H1 (cell line): ENCODE measurements around the gene PCSK9. TPM values are rescaled to one million over a fixed set of nuclear protein-coding genes. Genes with fewer than 3 reads are reported as not detected.

Experiments
- CTCF ChIA-PET: fragments of 300-600 bp; sonication (Branson Sonifier 250); formaldehyde crosslinking; loops from one replicate; lab custom pipeline; 2021; ENCODE audit not compliant: partially characterized antibody; lab: Charles Lee
- POLR2A ChIA-PET: fragments of 300-600 bp; sonication (Branson Sonifier 250); formaldehyde crosslinking; loops from one replicate; lab custom pipeline; 2021; ENCODE audit warnings: inconsistent platforms; ENCODE audit not compliant: partially characterized antibody; lab: Charles Lee
- DNase-seq, 2 experiments: peaks; one replicate each; pipeline versions ENCODE4 v3.0.0 to v3.0.0-alpha.2; 2010 to 2022; ENCODE audit warnings: low spot score in 2 of 2, low read depth in 1 of 2, mixed read lengths in 1 of 2
- FAIRE-seq: peaks from 2 replicates; lab custom pipeline; 2011; peaks lifted over from hg19 to GRCh38; lab: Jason Lieb, UNC
- H2AFZ ChIP-seq: 2 replicates; pipeline ENCODE4 v1.8.1; 2012; ENCODE audit warnings: low read length, inconsistent platforms
- H2AK5ac ChIP-seq: 2 replicates; pipeline ENCODE4 v1.6.1; 2013; ENCODE audit warnings: low read depth, low read length
- H2BK120ac ChIP-seq: replicated peaks from 2 replicates; pipeline ENCODE3; 2013; ENCODE audit warnings: low read depth, low read length, inconsistent platforms
- H2BK12ac ChIP-seq: 2 replicates; pipeline ENCODE4 v1.6.1; 2013; ENCODE audit warnings: low read depth, low read length
- H2BK15ac ChIP-seq: 2 replicates; pipeline ENCODE4 v1.6.1; 2013; ENCODE audit warnings: low read length
- H2BK20ac ChIP-seq: 2 replicates; pipeline ENCODE4 v1.6.1; 2013; ENCODE audit warnings: low read length
- H2BK5ac ChIP-seq: 2 replicates; pipeline ENCODE4 v1.6.1; 2013; ENCODE audit warnings: low read depth, low read length
- H3K14ac ChIP-seq: 2 replicates; pipeline ENCODE4 v1.6.1; 2013; ENCODE audit warnings: inconsistent platforms; ENCODE audit not compliant: insufficient read length
- H3K18ac ChIP-seq: 2 replicates; pipeline ENCODE4 v1.6.1; 2013; ENCODE audit warnings: low read length; ENCODE audit errors: extremely low read depth
- H3K23ac ChIP-seq: 2 replicates; pipeline ENCODE4 v1.6.1; 2013; ENCODE audit warnings: inconsistent platforms; ENCODE audit not compliant: insufficient read length
- H3K23me2 ChIP-seq: 2 replicates; pipeline ENCODE4 v1.6.1; 2013; ENCODE audit warnings: low read depth, low read length
- H3K27ac ChIP-seq: 2 replicates; pipeline ENCODE4 v1.6.1; 2011; ENCODE audit warnings: low read depth, low read length, inconsistent platforms
- H3K27me3 ChIP-seq, 4 experiments: replicated peaks in 1 of 4; 1 replicate in 1 of 4; 2 replicates in 3 of 4; pipeline versions ENCODE4 v1.6.1 to v1.8.1; 2011 to 2013; ENCODE audit warnings: low read length in 3 of 4, mild to moderate bottlenecking in 3 of 4, inconsistent platforms in 2 of 4, mixed read lengths in 2 of 4, moderate library complexity in 1 of 4; ENCODE audit not compliant: control insufficient read depth in 3 of 4, insufficient read depth in 3 of 4; ENCODE audit errors: extremely low read depth in 1 of 4
- H3K36me3 ChIP-seq, 4 experiments: 2 replicates each; pipeline versions ENCODE4 v1.6.1 to v1.8.1; 2011 to 2013; ENCODE audit warnings: mild to moderate bottlenecking in 4 of 4, low read length in 3 of 4, moderate library complexity in 2 of 4, control low read depth in 1 of 4, inconsistent platforms in 1 of 4; ENCODE audit not compliant: insufficient read depth in 4 of 4, control insufficient read depth in 2 of 4
- H3K4ac ChIP-seq: replicated peaks from 2 replicates; pipeline ENCODE3; 2013; ENCODE audit warnings: low read length, low read depth, mixed read lengths, inconsistent platforms; ENCODE audit not compliant: insufficient read length
- H3K4me1 ChIP-seq, 4 experiments: replicated peaks in 1 of 4; 1 replicate in 1 of 4; 2 replicates in 3 of 4; pipeline versions ENCODE4 v1.6.1 to v1.8.1; 2011 to 2013; ENCODE audit warnings: low read length in 3 of 4, inconsistent platforms in 2 of 4, mixed read lengths in 1 of 4; ENCODE audit not compliant: insufficient read depth in 4 of 4, control insufficient read depth in 3 of 4
- H3K4me2 ChIP-seq, 2 experiments: 2 replicates each; pipeline versions ENCODE4 v1.6.1 to v1.8.1; 2011 to 2013; ENCODE audit warnings: low read depth in 2 of 2, low read length in 2 of 2, control low read depth in 1 of 2, inconsistent platforms in 1 of 2, mild to moderate bottlenecking in 1 of 2; ENCODE audit not compliant: insufficient read depth in 1 of 2
- H3K4me3 ChIP-seq, 4 experiments: fragments of 200-600, 300-600 bp in 1 of 4; sonication (generic), shearing (Covaris generic), sonication (Bioruptor Twin) in 1 of 4; 2 replicates each; pipeline versions ENCODE4 v1.5.1 to v1.8.1; 2011 to 2016; ENCODE audit warnings: low read length in 4 of 4, low read depth in 3 of 4, control low read depth in 2 of 4, inconsistent platforms in 2 of 4, mild to moderate bottlenecking in 2 of 4, mixed read lengths in 1 of 4, moderate library complexity in 1 of 4; ENCODE audit not compliant: insufficient read depth in 2 of 4; ENCODE audit errors: extremely low read depth in 1 of 4
- H3K56ac ChIP-seq: replicated peaks from 2 replicates; pipeline ENCODE3; 2013; ENCODE audit warnings: low read depth, mild to moderate bottlenecking, mixed read lengths, low read length, inconsistent platforms; ENCODE audit not compliant: insufficient read length
- H3K79me1 ChIP-seq: 2 replicates; pipeline ENCODE4 v1.6.1; 2013; ENCODE audit warnings: low read depth, low read length, control low read depth
- H3K79me2 ChIP-seq, 2 experiments: 2 replicates each; pipeline versions ENCODE4 v1.6.1 to v1.8.1; 2012 to 2013; ENCODE audit warnings: low read length in 2 of 2, mild to moderate bottlenecking in 2 of 2, inconsistent platforms in 1 of 2; ENCODE audit not compliant: insufficient read depth in 2 of 2, control insufficient read depth in 1 of 2
- H3K9ac ChIP-seq, 4 experiments: replicated peaks in 1 of 4; 1 replicate in 1 of 4; 2 replicates in 3 of 4; pipeline versions ENCODE4 v1.6.1 to v1.8.1; 2011 to 2013; ENCODE audit warnings: low read depth in 3 of 4, low read length in 3 of 4, control low read depth in 2 of 4, mild to moderate bottlenecking in 2 of 4, moderate library complexity in 2 of 4, inconsistent platforms in 1 of 4; ENCODE audit errors: extremely low read depth in 1 of 4
- H3K9me3 ChIP-seq, 2 experiments: 2 replicates each; pipeline versions ENCODE4 v1.6.1 to v1.8.1; 2012 to 2013; ENCODE audit warnings: mild to moderate bottlenecking in 2 of 2, moderate library complexity in 2 of 2, control low read depth in 1 of 2, inconsistent platforms in 1 of 2, low read depth in 1 of 2, low read length in 1 of 2, mixed read lengths in 1 of 2; ENCODE audit not compliant: insufficient read depth in 2 of 2
- H4K20me1 ChIP-seq, 2 experiments: replicated peaks in 1 of 2; 2 replicates each; pipeline versions ENCODE3 to v1.8.1; 2011 to 2013; ENCODE audit warnings: inconsistent platforms in 2 of 2, low read length in 2 of 2, mild to moderate bottlenecking in 1 of 2; ENCODE audit not compliant: insufficient read depth in 2 of 2, control insufficient read depth in 1 of 2
- H4K5ac ChIP-seq: 2 replicates; pipeline ENCODE4 v1.6.1; 2013; ENCODE audit warnings: low read length, low read depth, mixed read lengths, inconsistent platforms; ENCODE audit not compliant: insufficient read length
- H4K8ac ChIP-seq: 2 replicates; pipeline ENCODE4 v1.8.0; 2013; ENCODE audit warnings: mild to moderate bottlenecking, moderate library complexity, low read length, inconsistent platforms; ENCODE audit not compliant: insufficient read depth; ENCODE audit errors: extremely low read depth
- H4K91ac ChIP-seq: replicated peaks from 2 replicates; pipeline ENCODE3; 2013; ENCODE audit warnings: low read length, mixed read lengths, inconsistent platforms; ENCODE audit not compliant: insufficient read length
- E2F6 ChIP-seq: IDR thresholded peaks from 2 replicates; pipeline ENCODE4 v1.6.1; 2012; ENCODE audit warnings: inconsistent platforms
- EZH2 ChIP-seq: fragments of 200-600 bp; sonication (generic); IDR thresholded peaks from 2 replicates; pipeline ENCODE4 v1.7.1; 2012; ENCODE audit warnings: low read depth, mild to moderate bottlenecking, moderate library complexity, low read length, inconsistent platforms; ENCODE audit not compliant: severe bottlenecking
- KDM4A ChIP-seq: IDR thresholded peaks from one replicate; pipeline ENCODE4 v1.7.1; 2012; ENCODE audit warnings: low read depth, mild to moderate bottlenecking, moderate library complexity, low read length, inconsistent platforms; ENCODE audit not compliant: severe bottlenecking
- MAX ChIP-seq: IDR thresholded peaks from 2 replicates; pipeline ENCODE4 v1.6.1; 2012; ENCODE audit warnings: inconsistent platforms
- SP1 ChIP-seq: IDR thresholded peaks from 2 replicates; pipeline ENCODE4 v1.6.1; 2011; ENCODE audit warnings: low read depth, low read length
- ZNF274 ChIP-seq: IDR thresholded peaks from 2 replicates; pipeline ENCODE4 v1.7.0; 2012; ENCODE audit warnings: low read length, borderline replicate concordance; ENCODE audit errors: extremely low read depth
- WGBS, 2 experiments: shearing (Covaris generic) in 1 of 2; methylation state at CpG; one replicate each; pipeline versions ENCODE4 v1.1.6 to v1.1.7; 2013 to 2015; ENCODE audit warnings: low lambda C conversion rate in 2 of 2, mixed read lengths in 2 of 2, inconsistent platforms in 1 of 2, low coverage in 1 of 2, missing lambda C conversion rate in 1 of 2; ENCODE audit not compliant: insufficient replicate concordance in 2 of 2, insufficient coverage in 1 of 2, insufficient read length in 1 of 2; ENCODE audit errors: extremely low coverage in 1 of 2, missing lambda C conversion rate in 1 of 2; 5-methylcytosine and 5-hydroxymethylcytosine counted together
- polyA plus RNA-seq, 7 experiments: library from polyadenylated mRNA; depleted of rRNA in 3 of 7; stranded (reverse) in 5 of 7; unstranded in 2 of 7; fragments of >200 nt in 5 of 7; fragments of 200-250 nt in 2 of 7; gene quantifications; 1 replicate in 5 of 7; 2 replicates in 1 of 7; 4 replicates in 1 of 7; pipeline versions ENCODE4 v1.2.1 to v1.2.3, GENCODE V29; 2011 to 2013; ENCODE audit warnings: missing spikeins in 2 of 7, mixed read lengths in 2 of 7
- total RNA-seq: library from RNA; stranded (reverse); fragmentation: NEBNext Ultra II Directional; extraction: Animal tissue kit (Norgen Biotek cat#: 25700); gene quantifications from 2 replicates; pipeline ENCODE4 v1.2.1, GENCODE V29; 2021

The PCSK9 gene
- total and polyA plus RNA-seq, 2 of the 8 experiments (the other 6 are each of a cell fraction or from before 2014, with no cell fraction given) = 22.3 to 32.3 TPM

GRCh38 chr1:55107101-55107500 lies 67.8 kb downstream of the PCSK9 start:
- Histone ChIP-seq H3K4ac (no peak overlapping the region), H3K18ac (no peak overlapping the region), H3K23ac (no peak overlapping the region), H4K91ac (no peak overlapping the region), H2BK20ac (no peak overlapping the region), H4K8ac (no peak overlapping the region), H3K23me2 (no peaks in the 10 kb centered on the region), H3K4me1 (no peaks in the 10 kb centered on the region), H3K56ac (no peak overlapping the region), H4K5ac (no peak overlapping the region), H4K20me1 (no peaks in the 10 kb centered on the region), H3K4me2 (no peak overlapping the region), H3K79me2 (no peaks in the 10 kb centered on the region), H2AFZ (no peak overlapping the region), H3K4me3 (no peak overlapping the region), H2BK15ac (no peak overlapping the region), H3K9me3 (no peaks in the 10 kb centered on the region), H2BK12ac (no peak overlapping the region), H2AK5ac (no peak overlapping the region), H3K79me1 (no peaks in the 10 kb centered on the region), H2BK5ac (no peak overlapping the region), H3K14ac (no peak overlapping the region), H2BK120ac (no peak overlapping the region), H3K27ac (no peak overlapping the region), H3K9ac (no peak overlapping the region), H3K27me3 (no peaks in the 10 kb centered on the region), H3K36me3 (peaks cover 2 to 59% (median 30%) of the 10 kb centered on the region in 4 experiments)
- ChIA-PET POLR2A (no interaction called here), CTCF (interaction anchor here (0.5 kb wide), 1 partner anchor 21 kb away, joined by 3 read pairs; no protein-coding TSS in a partner anchor)
- FAIRE-seq = no peak
- WGBS, 2 experiments = 78% methylated on average over 6 of the region's 6 CpGs; no CpG with 5 or more reads in 1 of the 2 experiments
- DNase-seq = no peak
- TF ChIP-seq KDM4A (no peak), MAX (no peak), E2F6 (no peak), ZNF274 (no peak), EZH2 (no peak), SP1 (no peak)
